GM23338 (cell line): ENCODE measurements around the gene FST. TPM values are rescaled to one million over a fixed set of nuclear protein-coding genes. Genes with fewer than 3 reads are reported as not detected.

Experiments
- ATAC-seq: fragments of 200-7000 bp; cut with Tn5 transposase; 3 replicates; pipeline ENCODE4 v1.9.1; 2020
- DNase-seq: peaks from one replicate; pipeline ENCODE4 v3.0.0-alpha.2; 2015; ENCODE audit warnings: low spot score
- H2AFZ ChIP-seq: fragments of 200-600 bp; sonication (generic); 2 replicates; pipeline ENCODE4 v1.8.0; 2016; ENCODE audit warnings: antibody characterized with exemption, mild to moderate bottlenecking, moderate library complexity
- H3F3A ChIP-seq: fragments of 200-600 bp; sonication (generic); replicated peaks from 2 replicates; pipeline ENCODE4 v1.8.0; 2017; ENCODE audit warnings: antibody characterized with exemption, mixed run types, low read depth
- H3K27ac ChIP-seq: fragments of 200-600 bp; sonication (generic); 2 replicates; pipeline ENCODE4 v1.6.1; 2016; ENCODE audit warnings: low read depth
- H3K27me3 ChIP-seq: fragments of 200-600 bp; sonication (generic); 2 replicates; pipeline ENCODE4 v1.8.0; 2016; ENCODE audit warnings: mild to moderate bottlenecking, mixed run types, moderate library complexity; ENCODE audit not compliant: insufficient read depth
- H3K36me3 ChIP-seq: fragments of 200-600 bp; sonication (generic); 2 replicates; pipeline ENCODE4 v1.8.0; 2016; ENCODE audit warnings: mild to moderate bottlenecking; ENCODE audit not compliant: insufficient read depth
- H3K4me1 ChIP-seq: fragments of 200-600 bp; sonication (generic); 2 replicates; pipeline ENCODE4 v1.8.0; 2016; ENCODE audit warnings: mild to moderate bottlenecking, moderate library complexity; ENCODE audit not compliant: insufficient read depth
- H3K4me2 ChIP-seq: fragments of 200-600 bp; sonication (generic); 2 replicates; pipeline ENCODE4 v1.7.1; 2017; ENCODE audit warnings: mixed run types
- H3K4me3 ChIP-seq: fragments of 200-600 bp; sonication (generic); 2 replicates; pipeline ENCODE4 v1.6.1; 2016; ENCODE audit warnings: mixed run types
- H3K79me2 ChIP-seq: fragments of 200-600 bp; sonication (generic); replicated peaks from 2 replicates; pipeline ENCODE4 v1.8.0; 2017; ENCODE audit warnings: mild to moderate bottlenecking; ENCODE audit not compliant: insufficient read depth
- H3K9me2 ChIP-seq: fragments of 200-600 bp; sonication (generic); 2 replicates; pipeline ENCODE4 v1.8.0; 2017; ENCODE audit not compliant: insufficient read depth
- H4K20me1 ChIP-seq: fragments of 200-600 bp; sonication (generic); replicated peaks from 2 replicates; pipeline ENCODE4 v1.8.0; 2017; ENCODE audit warnings: mild to moderate bottlenecking; ENCODE audit not compliant: insufficient read depth
- H3K27ac Mint-ChIP-seq: 2 replicates; pipeline ENCODE4 v1.8.0; 2020; ENCODE audit warnings: inconsistent platforms, mild to moderate bottlenecking, moderate library complexity, mixed read lengths
- H3K27me3 Mint-ChIP-seq: 3 replicates; pipeline ENCODE4 v1.8.0; 2022; ENCODE audit warnings: low read depth, mild to moderate bottlenecking, moderate library complexity, mixed read lengths, inconsistent platforms; ENCODE audit not compliant: insufficient read depth, poor library complexity
- H3K36me3 Mint-ChIP-seq: 3 replicates; pipeline ENCODE4 v1.8.0; 2021; ENCODE audit warnings: low read depth, mild to moderate bottlenecking, inconsistent platforms, moderate library complexity, mixed read lengths
- H3K4me1 Mint-ChIP-seq: 3 replicates; pipeline ENCODE4 v1.8.0; 2020; ENCODE audit warnings: mild to moderate bottlenecking, inconsistent platforms, mixed read lengths
- H3K4me3 Mint-ChIP-seq: 3 replicates; pipeline ENCODE4 v1.8.0; 2021; ENCODE audit warnings: moderate library complexity, mild to moderate bottlenecking, inconsistent platforms, mixed read lengths
- H3K9me3 Mint-ChIP-seq: 3 replicates; pipeline ENCODE4 v1.8.0; 2020; ENCODE audit warnings: moderate library complexity, mild to moderate bottlenecking, inconsistent platforms, mixed read lengths
- CREB1 ChIP-seq: fragments of 250-450 bp; sonication (Bioruptor Pico); IDR thresholded peaks from 2 replicates; pipeline ENCODE4 v1.5.0; 2020; ENCODE audit warnings: low read depth, mild to moderate bottlenecking, moderate library complexity
- CTCF ChIP-seq, 2 experiments: fragments of 200-600 bp in 1 of 2; sonication (generic) in 1 of 2; conservative IDR thresholded peaks; 2 replicates each; pipeline versions ENCODE4 v1.5.1 to v1.6.1; 2016 to 2017; ENCODE audit warnings: antibody characterized with exemption in 2 of 2, low read depth in 2 of 2, mild to moderate bottlenecking in 2 of 2, moderate library complexity in 1 of 2
- ETS1 ChIP-seq: IDR thresholded peaks from 2 replicates; pipeline ENCODE4 v1.6.1; 2016; ENCODE audit warnings: antibody characterized with exemption
- EZH2 ChIP-seq: fragments of 200-600 bp; sonication (generic); IDR thresholded peaks from one replicate; pipeline ENCODE4 v1.8.0; 2017; ENCODE audit warnings: antibody characterized with exemption, mild to moderate bottlenecking, low read depth; ENCODE audit not compliant: unreplicated experiment
- EZH2phosphoT487 ChIP-seq: fragments of 200-600 bp; sonication (generic); IDR thresholded peaks from one replicate; pipeline ENCODE4 v1.8.1; 2018; ENCODE audit warnings: antibody characterized with exemption; ENCODE audit not compliant: unreplicated experiment
- JUNB ChIP-seq: IDR thresholded peaks from one replicate; pipeline ENCODE4 v1.6.1; 2016; ENCODE audit warnings: antibody characterized with exemption; ENCODE audit not compliant: unreplicated experiment
- NANOG ChIP-seq: IDR thresholded peaks from 2 replicates; pipeline ENCODE4 v1.6.1; 2016; ENCODE audit warnings: antibody characterized with exemption, borderline replicate concordance
- POLR2AphosphoS5 ChIP-seq: IDR thresholded peaks from 2 replicates; pipeline ENCODE4 v1.6.1; 2016; ENCODE audit warnings: antibody characterized with exemption, low read depth
- REST ChIP-seq: IDR thresholded peaks from one replicate; pipeline ENCODE4 v1.6.1; 2018; ENCODE audit warnings: antibody characterized with exemption; ENCODE audit not compliant: unreplicated experiment
- STAT1 ChIP-seq: IDR thresholded peaks from one replicate; pipeline ENCODE4 v1.6.1; 2016; ENCODE audit warnings: antibody characterized with exemption; ENCODE audit not compliant: unreplicated experiment
- ZNF114 ChIP-seq: fragments of 250-450 bp; sonication (Bioruptor Pico); IDR thresholded peaks from 2 replicates; pipeline ENCODE4 v1.5.0; 2020; ENCODE audit warnings: mild to moderate bottlenecking, moderate library complexity
- ZNF331 ChIP-seq: fragments of 250-450 bp; sonication (Bioruptor Pico); IDR thresholded peaks from 2 replicates; pipeline ENCODE4 v1.5.0; 2020; ENCODE audit warnings: low read depth, mild to moderate bottlenecking, moderate library complexity
- ZNF462 ChIP-seq: fragments of 250-450 bp; sonication (Bioruptor Pico); IDR thresholded peaks from 2 replicates; pipeline ENCODE4 v1.5.0; 2020; ENCODE audit warnings: mild to moderate bottlenecking, moderate library complexity
- polyA plus RNA-seq: library from polyadenylated mRNA; unstranded; fragments of >200 nt; fragmentation: Nextera tagmentation; extraction: Ambion mirVana; gene quantifications from 2 replicates; pipeline ENCODE4 v1.2.1, GENCODE V29; 2016
- total RNA-seq: library from RNA; depleted of rRNA; stranded (reverse); fragments of >200 nt; shearing (Covaris generic); gene quantifications from 2 replicates; pipeline ENCODE4 v1.2.3, GENCODE V29; 2014

The FST gene
- total and polyA plus RNA-seq, 2 experiments from 2014 or later, result 7.6 to 13.9 TPM

GRCh38 chr5:53475320-53475719, 5.1 kb upstream of the FST start:
- H3K4me3 Mint-ChIP-seq, result no peak overlapping the region
- ATAC-seq (no peak), DNase-seq (no peak)
- peaks cover 9% of the 10 kb centered on the region for H3K4me1 Mint-ChIP-seq
- no peaks in the 10 kb centered on the region; the same call in 2 of the 3 replicates for H3K9me3 Mint-ChIP-seq
- no peaks in the 10 kb centered on the region for H3K9me2 ChIP-seq
- peaks cover 4% of the 10 kb centered on the region; the same call in 1 of the 2 replicates for H3F3A ChIP-seq
- no peaks in the 10 kb centered on the region for H3K79me2 ChIP-seq
- H3K36me3 Mint-ChIP-seq, result no peaks in the 10 kb centered on the region; the same call in 2 of the 3 replicates
- TF ChIP-seq POLR2AphosphoS5, result no peak
- no peak for TF ChIP-seq REST
- no peak for TF ChIP-seq ZNF462 (CRISPR knock-in tag)
- TF ChIP-seq CREB1 (CRISPR knock-in tag), result no peak
- no peak for TF ChIP-seq CTCF (conservative IDR thresholded peaks at IDR 0.05; ENCODE audit: low read depth in 2 of 2)
- TF ChIP-seq ETS1, result no peak
- TF ChIP-seq EZH2phosphoT487, result no peak
- TF ChIP-seq STAT1, result no peak
- no peak for TF ChIP-seq ZNF331 (CRISPR knock-in tag)
- TF ChIP-seq JUNB, result no peak
- no peak for TF ChIP-seq EZH2
- no peak for TF ChIP-seq NANOG
- TF ChIP-seq ZNF114 (CRISPR knock-in tag), result no peak
- peaks cover 10% of the 10 kb centered on the region for H3K27me3 Mint-ChIP-seq
- H3K4me1 ChIP-seq, result peaks cover 7% of the 10 kb centered on the region; the same call in 1 of the 2 replicates
- no peak overlapping the region for H2AFZ ChIP-seq
- peaks cover 7% of the 10 kb centered on the region; the same call in 1 of the 2 replicates for H3K27me3 ChIP-seq
- H3K4me2 ChIP-seq, result no peak overlapping the region
- H4K20me1 ChIP-seq, result no peaks in the 10 kb centered on the region
- no peak overlapping the region for H3K4me3 ChIP-seq
- H3K36me3 ChIP-seq, result no peaks in the 10 kb centered on the region
- no peak overlapping the region for H3K27ac ChIP-seq
- H3K27ac Mint-ChIP-seq, result no peak overlapping the region
